Measurements from ENCODE around the gene TSGA10IP.

GRCh38 chr11:65978391-65979238, 33.3 kb downstream of the TSGA10IP start:
- TF ChIP-seq, protein P1, sequence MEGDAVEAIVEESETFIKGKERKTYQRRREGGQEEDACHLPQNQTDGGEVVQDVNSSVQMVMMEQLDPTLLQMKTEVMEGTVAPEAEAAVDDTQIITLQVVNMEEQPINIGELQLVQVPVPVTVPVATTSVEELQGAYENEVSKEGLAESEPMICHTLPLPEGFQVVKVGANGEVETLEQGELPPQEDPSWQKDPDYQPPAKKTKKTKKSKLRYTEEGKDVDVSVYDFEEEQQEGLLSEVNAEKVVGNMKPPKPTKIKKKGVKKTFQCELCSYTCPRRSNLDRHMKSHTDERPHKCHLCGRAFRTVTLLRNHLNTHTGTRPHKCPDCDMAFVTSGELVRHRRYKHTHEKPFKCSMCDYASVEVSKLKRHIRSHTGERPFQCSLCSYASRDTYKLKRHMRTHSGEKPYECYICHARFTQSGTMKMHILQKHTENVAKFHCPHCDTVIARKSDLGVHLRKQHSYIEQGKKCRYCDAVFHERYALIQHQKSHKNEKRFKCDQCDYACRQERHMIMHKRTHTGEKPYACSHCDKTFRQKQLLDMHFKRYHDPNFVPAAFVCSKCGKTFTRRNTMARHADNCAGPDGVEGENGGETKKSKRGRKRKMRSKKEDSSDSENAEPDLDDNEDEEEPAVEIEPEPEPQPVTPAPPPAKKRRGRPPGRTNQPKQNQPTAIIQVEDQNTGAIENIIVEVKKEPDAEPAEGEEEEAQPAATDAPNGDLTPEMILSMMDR (IDR thresholded peaks at IDR 0.05): no peak
- TF ChIP-seq POLR2A (IDR thresholded peaks at IDR 0.05) (no peak), EP300 (IDR thresholded peaks at IDR 0.05; ENCODE audit: low read depth) (no peak)
